Upper lobe of left lung (tissue), 6 donors: Measurements from ENCODE around the gene SLC25A11. TPM values are rescaled to one million over a fixed set of nuclear protein-coding genes. Genes with fewer than 3 reads are reported as not detected.

Experiments used
- ATAC-seq, 2 donors: fragments of 200-7000 bp; cut with Tn5 transposase; one replicate each; pipeline ENCODE4 v1.9.1; 2022; ENCODE audit warnings: mild to moderate bottlenecking in 2 of 2, moderate library complexity in 2 of 2; ENCODE audit not compliant: low FRiP score in 2 of 2
- DNase-seq, 2 donors: peaks; one replicate each; pipeline ENCODE4 v3.0.0-alpha.2; 2019 to 2020
- H3K27ac ChIP-seq, 4 donors: fragments of 200-600 bp; sonication (generic); one replicate each; pipeline ENCODE4 v1.5.1; 2016 to 2019
- H3K27me3 ChIP-seq, 4 donors: fragments of 200-600 bp; sonication (generic); one replicate each; pipeline ENCODE4 v1.5.1; 2017 to 2019
- H3K36me3 ChIP-seq, 4 donors: fragments of 200-600 bp; sonication (generic); one replicate each; pipeline ENCODE4 v1.5.1; 2016 to 2019
- H3K4me1 ChIP-seq, 4 donors: fragments of 200-600 bp; sonication (generic); one replicate each; pipeline ENCODE4 v1.5.1; 2018 to 2019
- H3K4me3 ChIP-seq, 4 donors: fragments of 200-600 bp; sonication (generic); one replicate each; pipeline ENCODE4 v1.5.1; 2017 to 2019; ENCODE audit warnings: mild to moderate bottlenecking in 2 of 4, moderate library complexity in 1 of 4
- H3K9me3 ChIP-seq, 4 donors: fragments of 200-600 bp; sonication (generic); one replicate each; pipeline ENCODE4 v1.5.1; 2018 to 2019
- EP300 ChIP-seq, 4 donors: sonication (generic); formaldehyde crosslinking; IDR thresholded peaks; one replicate each; pipeline ENCODE4 v1.5.1; 2017; ENCODE audit warnings: antibody characterized with exemption in 4 of 4, control low read depth in 2 of 4
- POLR2A ChIP-seq, 4 donors: fragments of 450-650 bp; IDR thresholded peaks; one replicate each; pipeline ENCODE4 v1.5.1; 2016 to 2017; ENCODE audit warnings: antibody characterized with exemption in 4 of 4, mild to moderate bottlenecking in 2 of 4
- POLR2AphosphoS5 ChIP-seq, 2 donors: sonication (generic); formaldehyde crosslinking; IDR thresholded peaks; one replicate each; pipeline ENCODE4 v1.5.1; 2017; ENCODE audit warnings: antibody characterized with exemption in 2 of 2
- WGBS, 2 donors: methylation state at CpG; one replicate each; pipeline ENCODE4 v1.1.5; 2017 to 2018; 5-methylcytosine and 5-hydroxymethylcytosine counted together
- total RNA-seq, 6 donors: library from RNA; depleted of rRNA in 4 of 6; stranded (reverse); fragments of >200 nt in 4 of 6; gene quantifications; one replicate each; pipeline versions ENCODE4 v1.1.0 to v1.2.1, GENCODE V29; 2016 to 2021
- TF ChIP-seq, protein P1 (sequence below), 6 experiments: fragments of 450-650 bp in 4 of 6; fragments of 200-600 bp in 2 of 6; sonication (generic) in 2 of 6; IDR thresholded peaks; one replicate each; pipeline ENCODE4 v1.5.1; 2016 to 2019; ENCODE audit warnings: antibody characterized with exemption in 6 of 6
- donor health status: DM: no; HTN: no; CAD: no; lungs with moderate emphysema.
- donor health status: DM: no; HTN: yes; CAD: no; lungs with severe emphysema.

SLC25A11 gene
- total RNA-seq, 6 donors from 2014 or later, result 37.5 to 69.2 (median 47.9) TPM

DNA sequence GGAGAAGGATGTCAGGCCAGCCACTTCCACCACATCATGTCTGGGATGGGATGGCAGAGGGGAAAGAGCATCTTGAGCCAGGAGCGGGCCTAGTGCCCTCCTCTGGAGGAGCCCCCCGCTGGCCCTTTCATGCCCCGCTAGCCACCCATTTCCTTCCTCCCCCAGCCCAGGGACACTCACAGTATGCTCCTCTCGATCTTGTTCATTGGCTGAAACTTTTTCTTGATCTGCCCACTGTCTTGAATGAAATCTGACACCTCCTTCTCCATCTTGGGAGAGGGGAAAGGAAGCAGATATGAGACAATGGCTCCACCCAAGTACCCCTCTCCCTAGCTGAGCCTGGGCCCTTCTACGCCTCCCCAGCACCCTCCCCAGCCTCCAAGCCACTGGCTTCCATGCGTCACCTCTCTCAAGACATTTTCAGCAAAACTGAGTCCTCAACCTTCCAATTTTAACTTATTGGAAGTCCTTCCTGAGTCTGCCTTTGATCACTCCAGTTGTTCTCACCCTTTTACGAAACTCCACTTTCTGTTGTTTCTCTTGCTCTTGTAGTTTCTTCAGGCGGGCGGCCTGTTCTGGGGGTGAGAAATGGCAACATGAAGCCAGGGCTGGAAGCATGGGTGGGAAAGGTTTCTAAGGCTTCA lies 20.6 kb upstream of the SLC25A11 start:
- H3K27ac ChIP-seq, result no peak overlapping the region
- DNase-seq, result no peak
- H3K4me3 ChIP-seq, result no peak overlapping the region
- H3K4me1 ChIP-seq, result peaks cover 0 to 2% (median 1%) of the 10 kb centered on the region in 4 donors
- no peaks in the 10 kb centered on the region for H3K9me3 ChIP-seq
- TF ChIP-seq EP300 (IDR thresholded peaks at IDR 0.05), result no peak
- TF ChIP-seq POLR2AphosphoS5 (IDR thresholded peaks at IDR 0.05), result no peak
- TF ChIP-seq, protein P1, sequence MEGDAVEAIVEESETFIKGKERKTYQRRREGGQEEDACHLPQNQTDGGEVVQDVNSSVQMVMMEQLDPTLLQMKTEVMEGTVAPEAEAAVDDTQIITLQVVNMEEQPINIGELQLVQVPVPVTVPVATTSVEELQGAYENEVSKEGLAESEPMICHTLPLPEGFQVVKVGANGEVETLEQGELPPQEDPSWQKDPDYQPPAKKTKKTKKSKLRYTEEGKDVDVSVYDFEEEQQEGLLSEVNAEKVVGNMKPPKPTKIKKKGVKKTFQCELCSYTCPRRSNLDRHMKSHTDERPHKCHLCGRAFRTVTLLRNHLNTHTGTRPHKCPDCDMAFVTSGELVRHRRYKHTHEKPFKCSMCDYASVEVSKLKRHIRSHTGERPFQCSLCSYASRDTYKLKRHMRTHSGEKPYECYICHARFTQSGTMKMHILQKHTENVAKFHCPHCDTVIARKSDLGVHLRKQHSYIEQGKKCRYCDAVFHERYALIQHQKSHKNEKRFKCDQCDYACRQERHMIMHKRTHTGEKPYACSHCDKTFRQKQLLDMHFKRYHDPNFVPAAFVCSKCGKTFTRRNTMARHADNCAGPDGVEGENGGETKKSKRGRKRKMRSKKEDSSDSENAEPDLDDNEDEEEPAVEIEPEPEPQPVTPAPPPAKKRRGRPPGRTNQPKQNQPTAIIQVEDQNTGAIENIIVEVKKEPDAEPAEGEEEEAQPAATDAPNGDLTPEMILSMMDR (IDR thresholded peaks at IDR 0.05), result no peak
- TF ChIP-seq POLR2A (IDR thresholded peaks at IDR 0.05), result no peak
- no peak for ATAC-seq
- 89 to 90% methylated on average over 9 of the region's 9 CpGs for WGBS, 2 donors
- H3K27me3 ChIP-seq, result no peaks in the 10 kb centered on the region
- peaks cover 9 to 34% (median 28%) of the 10 kb centered on the region in 4 donors for H3K36me3 ChIP-seq

DNA sequence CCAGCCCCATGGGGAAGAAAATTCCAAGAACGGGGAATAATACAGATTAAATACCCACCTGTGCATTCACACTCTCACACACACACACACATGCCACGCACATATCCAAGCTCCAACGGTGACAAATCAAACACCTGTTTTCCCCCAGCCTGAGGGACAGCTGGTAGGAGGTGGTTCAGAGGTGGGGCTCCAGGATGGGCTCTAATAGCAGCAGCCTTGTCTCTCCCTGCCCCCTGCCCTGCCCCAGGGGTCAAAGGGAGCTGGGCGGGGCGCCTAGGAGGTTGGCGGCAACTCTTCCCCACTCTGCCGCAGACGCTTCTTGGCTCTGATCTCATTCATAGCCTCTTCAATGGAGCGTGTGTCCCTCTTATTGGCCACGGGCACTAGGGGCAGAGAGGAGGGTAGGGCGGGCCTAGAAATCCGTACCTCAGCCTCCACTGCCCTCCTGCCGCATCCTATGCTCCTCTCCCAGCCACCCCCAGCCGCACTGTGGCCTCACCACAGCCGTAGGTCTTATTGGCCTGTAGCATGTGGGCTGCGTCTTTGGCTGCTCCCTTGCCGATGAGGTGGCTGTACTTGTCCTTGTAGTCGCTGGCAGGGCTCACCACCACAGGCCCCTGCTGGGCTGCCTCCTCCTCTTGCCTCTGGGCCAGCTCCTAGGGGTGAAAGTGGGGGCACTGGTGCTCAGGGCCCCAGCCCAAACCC lies 19.6 kb upstream of the SLC25A11 start:
- no peaks in the 10 kb centered on the region for H3K27me3 ChIP-seq
- ATAC-seq, result no peak
- TF ChIP-seq POLR2AphosphoS5 (IDR thresholded peaks at IDR 0.05) (no peak), POLR2A (IDR thresholded peaks at IDR 0.05) (no peak), EP300 (IDR thresholded peaks at IDR 0.05) (no peak)
- TF ChIP-seq, protein P1 (IDR thresholded peaks at IDR 0.05), result no peak
- H3K9me3 ChIP-seq, result no peaks in the 10 kb centered on the region
- 92% methylated on average over 15 to 18 of the region's 18 CpGs for WGBS, 2 donors
- H3K4me3 ChIP-seq, result no peak overlapping the region
- H3K27ac ChIP-seq, result no peak overlapping the region
- peaks cover 9 to 34% (median 28%) of the 10 kb centered on the region in 4 donors for H3K36me3 ChIP-seq
- no peaks in the 10 kb centered on the region for H3K4me1 ChIP-seq
- no peak for DNase-seq

DNA sequence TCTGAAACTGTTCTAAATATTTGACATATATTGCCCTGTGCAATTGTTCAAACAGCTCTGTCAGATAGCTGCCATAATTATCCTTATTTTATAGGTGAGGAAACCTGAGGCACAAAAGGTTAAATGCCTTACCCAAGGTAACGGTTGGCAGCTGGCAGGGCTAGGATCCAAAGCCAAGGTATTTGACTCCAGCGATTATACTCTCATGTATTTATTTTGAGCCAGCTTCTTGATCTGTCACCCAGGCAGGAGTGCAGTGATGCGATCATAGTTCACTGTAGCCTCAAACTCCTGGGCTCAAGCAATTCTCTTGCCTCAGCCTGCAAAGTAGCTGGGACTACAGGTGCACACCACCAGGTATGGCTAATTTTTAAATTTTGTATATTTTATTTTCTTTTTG lies 18.3 kb upstream of the SLC25A11 start:
- 78 to 84% methylated on average over 3 of the region's 3 CpGs for WGBS, 2 donors
- no peak overlapping the region for H3K4me3 ChIP-seq
- peaks cover 9 to 34% (median 28%) of the 10 kb centered on the region in 4 donors for H3K36me3 ChIP-seq
- no peak for TF ChIP-seq EP300 (IDR thresholded peaks at IDR 0.05)
- no peak for TF ChIP-seq POLR2AphosphoS5 (IDR thresholded peaks at IDR 0.05)
- TF ChIP-seq, protein P1 (IDR thresholded peaks at IDR 0.05), result no peak
- TF ChIP-seq POLR2A (IDR thresholded peaks at IDR 0.05), result no peak
- no peaks in the 10 kb centered on the region for H3K4me1 ChIP-seq
- H3K9me3 ChIP-seq, result no peaks in the 10 kb centered on the region
- ATAC-seq (no peak), DNase-seq (no peak)
- no peaks in the 10 kb centered on the region for H3K27me3 ChIP-seq
- H3K27ac ChIP-seq, result no peak overlapping the region

DNA sequence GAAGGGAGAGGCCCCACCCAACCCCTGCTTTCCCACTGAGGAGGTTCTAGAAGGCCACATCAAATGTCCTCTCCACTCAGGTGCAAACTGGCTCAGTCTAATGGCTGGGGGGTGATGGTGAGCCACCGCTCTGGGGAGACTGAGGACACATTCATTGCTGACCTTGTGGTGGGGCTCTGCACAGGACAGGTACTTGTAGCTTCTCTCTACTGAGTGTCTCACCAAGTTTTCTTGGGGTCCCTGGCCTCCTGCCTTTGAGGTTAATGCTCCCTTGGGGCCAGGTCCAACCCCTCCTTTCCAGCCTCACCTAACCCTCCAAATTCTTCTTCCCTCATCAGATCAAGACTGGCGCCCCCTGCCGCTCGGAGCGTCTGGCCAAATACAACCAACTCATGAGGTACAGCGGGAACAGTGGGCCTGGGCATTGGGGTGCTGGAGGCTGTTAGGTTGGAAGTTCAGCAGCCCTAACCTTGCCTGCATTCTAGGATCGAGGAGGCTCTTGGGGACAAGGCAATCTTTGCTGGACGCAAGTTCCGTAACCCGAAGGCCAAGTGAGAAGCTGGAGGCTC lies 16.7 kb upstream of the SLC25A11 start:
- WGBS, 2 donors, result 71 to 79% methylated on average over 5 to 10 of the region's 10 CpGs
- ATAC-seq (no peak), DNase-seq (peak in 1 of 2 donors; percentile 83)

More for the DNA sequence above, 16.7 kb upstream of the SLC25A11 start:
- no peak overlapping the region for H3K27ac ChIP-seq
- H3K4me1 ChIP-seq, result no peaks in the 10 kb centered on the region
- no peak overlapping the region for H3K4me3 ChIP-seq
- H3K9me3 ChIP-seq, result no peaks in the 10 kb centered on the region
- no peaks in the 10 kb centered on the region for H3K27me3 ChIP-seq
- peaks cover 9 to 34% (median 28%) of the 10 kb centered on the region in 4 donors for H3K36me3 ChIP-seq
- TF ChIP-seq EP300 (IDR thresholded peaks at IDR 0.05), result no peak
- TF ChIP-seq POLR2A (IDR thresholded peaks at IDR 0.05), result no peak
- TF ChIP-seq, protein P1 (IDR thresholded peaks at IDR 0.05), result peak in 1 of 6 experiments; percentile 6
